ENCODE results near the gene PAX5. TPM values are rescaled to one million over a fixed set of nuclear protein-coding genes. Genes with fewer than 3 reads are reported as not detected.

PAX5 gene
- total RNA-seq, 1 donor from 2014 or later = 0.25 TPM

GRCh38 chr9:36924757-36925432 lies 109.2 kb downstream of the PAX5 start:
- Histone ChIP-seq H3K4me3 (no peak overlapping the region), H3K4me1 (no peaks in the 10 kb centered on the region), H3K27me3 (no peaks in the 10 kb centered on the region), H3K9me3 (no peaks in the 10 kb centered on the region), H3K27ac (no peak overlapping the region), H3K36me3 (no peaks in the 10 kb centered on the region)
- intact Hi-C loops (cut with DNase I) = loop anchor here (10.0 kb wide), 1 partner anchor 80 kb away; no protein-coding TSS in a partner anchor
- TF ChIP-seq CTCF (IDR thresholded peaks at IDR 0.05) (no peak), POLR2AphosphoS5 (IDR thresholded peaks at IDR 0.05; ENCODE audit: insufficient read depth in 1 of 2, low read depth in 1 of 2) (no peak), POLR2A (IDR thresholded peaks at IDR 0.05) (no peak)
- no peak for DNase-seq (ENCODE audit: extremely low spot score in 2 of 2)

- Histone ChIP-seq H3K36me3 (no peaks in the 10 kb centered on the region), H3K27ac (no peak overlapping the region), H3K4me1 (no peaks in the 10 kb centered on the region), H3K27me3 (no peaks in the 10 kb centered on the region), H3K9me3 (no peaks in the 10 kb centered on the region), H3K4me3 (no peak overlapping the region)
- TF ChIP-seq CTCF (IDR thresholded peaks at IDR 0.05) (no peak), POLR2AphosphoS5 (IDR thresholded peaks at IDR 0.05; ENCODE audit: insufficient read depth in 1 of 2, low read depth in 1 of 2) (peak in 1 of 2 donors; percentile 9)
- intact Hi-C loops (cut with DNase I) = loop anchor here (10.0 kb wide), 1 partner anchor 79 kb away; no protein-coding TSS in a partner anchor
- no peak for DNase-seq (ENCODE audit: extremely low spot score in 2 of 2)
Observed at GRCh38 chr9:36924071-36924470, 110.0 kb downstream of the PAX5 start.

DNA sequence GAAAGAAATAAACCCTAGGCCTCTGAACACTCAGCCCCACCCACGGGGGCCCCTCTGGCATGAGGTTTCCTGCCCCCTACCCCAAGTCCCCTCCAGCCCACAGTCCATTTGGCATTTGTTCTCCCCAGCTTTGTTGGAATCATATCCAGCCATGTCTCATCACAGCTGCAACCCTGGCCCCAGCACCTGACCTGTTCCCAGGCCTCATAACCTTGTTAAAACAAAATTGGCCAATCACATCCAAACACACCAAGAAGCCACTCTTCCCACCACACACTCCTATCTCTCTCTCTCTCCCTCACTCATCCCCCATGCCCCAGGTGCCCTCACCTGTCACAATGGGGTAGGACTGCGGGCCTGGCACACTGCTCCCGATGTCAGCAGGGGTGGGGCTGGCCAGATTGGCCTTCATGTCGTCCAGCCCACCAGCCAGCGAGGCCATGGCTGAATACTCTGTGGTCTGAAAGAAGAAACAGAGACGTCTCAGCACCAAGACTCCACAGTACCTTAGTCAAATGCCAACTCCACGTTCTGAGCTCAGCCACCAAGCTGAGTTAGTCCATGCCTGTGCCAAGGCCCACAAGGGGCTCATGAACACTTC lies 110.9 kb downstream of the PAX5 start:
- Histone ChIP-seq H3K4me3 (no peak overlapping the region), H3K9me3 (no peaks in the 10 kb centered on the region), H3K4me1 (no peaks in the 10 kb centered on the region), H3K36me3 (no peaks in the 10 kb centered on the region), H3K27me3 (no peaks in the 10 kb centered on the region), H3K27ac (no peak overlapping the region)
- intact Hi-C loops (cut with DNase I) = loop anchor here (10.0 kb wide), 1 partner anchor 78 kb away; no protein-coding TSS in a partner anchor
- no peak for DNase-seq (ENCODE audit: extremely low spot score in 2 of 2)
- TF ChIP-seq POLR2A (IDR thresholded peaks at IDR 0.05) = no peak
- TF ChIP-seq CTCF (IDR thresholded peaks at IDR 0.05) = no peak
- no peak for TF ChIP-seq POLR2AphosphoS5 (IDR thresholded peaks at IDR 0.05; ENCODE audit: insufficient read depth in 1 of 2, low read depth in 1 of 2)

DNA sequence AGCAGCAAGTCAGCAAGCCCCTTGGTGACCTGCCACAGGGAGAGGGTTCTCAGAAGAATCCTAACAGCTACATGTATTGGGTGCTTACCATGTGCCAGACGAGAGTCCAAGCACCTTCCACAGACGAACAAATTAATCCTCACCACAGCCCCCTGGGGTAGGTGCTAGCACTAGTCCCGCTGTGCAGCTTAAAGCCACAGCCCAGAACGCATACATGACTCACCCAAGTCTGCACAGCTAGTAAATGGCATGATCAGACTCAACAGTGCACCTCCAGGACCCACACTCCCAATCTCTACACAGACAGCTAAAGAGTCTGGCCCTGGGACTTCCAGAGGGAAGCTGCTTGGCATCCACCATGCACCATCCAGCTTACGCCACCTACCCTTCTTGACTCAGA lies 111.5 kb downstream of the PAX5 start:
- no peak for TF ChIP-seq CTCF (IDR thresholded peaks at IDR 0.05)
- no peak for TF ChIP-seq POLR2A (IDR thresholded peaks at IDR 0.05)
- no peak for TF ChIP-seq POLR2AphosphoS5 (IDR thresholded peaks at IDR 0.05; ENCODE audit: insufficient read depth in 1 of 2, low read depth in 1 of 2)
- H3K36me3 ChIP-seq = no peaks in the 10 kb centered on the region
- H3K4me3 ChIP-seq = no peak overlapping the region
- intact Hi-C loops (cut with DNase I) = loop anchor here (10.0 kb wide), 1 partner anchor 78 kb away; no protein-coding TSS in a partner anchor
- no peaks in the 10 kb centered on the region for H3K9me3 ChIP-seq
- H3K4me1 ChIP-seq = no peaks in the 10 kb centered on the region
- no peaks in the 10 kb centered on the region for H3K27me3 ChIP-seq
- H3K27ac ChIP-seq = no peak overlapping the region
- no peak for DNase-seq (ENCODE audit: extremely low spot score in 2 of 2)

- H3K4me1 ChIP-seq = no peaks in the 10 kb centered on the region
- H3K27me3 ChIP-seq = no peaks in the 10 kb centered on the region
- H3K27ac ChIP-seq = no peak overlapping the region
- TF ChIP-seq POLR2AphosphoS5 (IDR thresholded peaks at IDR 0.05; ENCODE audit: insufficient read depth in 1 of 2, low read depth in 1 of 2) (no peak), CTCF (IDR thresholded peaks at IDR 0.05) (no peak), POLR2A (IDR thresholded peaks at IDR 0.05) (no peak)
- no peak overlapping the region for H3K4me3 ChIP-seq
- H3K9me3 ChIP-seq = no peaks in the 10 kb centered on the region
- intact Hi-C loops (cut with DNase I) = no loop called here
- DNase-seq (ENCODE audit: extremely low spot score in 2 of 2) = no peak
- no peaks in the 10 kb centered on the region for H3K36me3 ChIP-seq
Observed at GRCh38 chr9:36914212-36914577, 119.9 kb downstream of the PAX5 start.
